GM06990 (cell line): ENCODE results near the gene ADARB2.

Experiments
- DNase-seq: peaks from one replicate; pipeline ENCODE4 v3.0.0-alpha.2; 2011; ENCODE audit not compliant: insufficient read length; ENCODE audit errors: extremely low read depth
- H3K27me3 ChIP-seq: replicated peaks from 2 replicates; pipeline ENCODE4 v1.6.0; 2011; ENCODE audit warnings: low read length; ENCODE audit not compliant: control insufficient read depth, insufficient read depth
- H3K36me3 ChIP-seq: 2 replicates; pipeline ENCODE4 v1.5.1; 2011; ENCODE audit warnings: low read length; ENCODE audit not compliant: control insufficient read depth, insufficient read depth
- H3K4me3 ChIP-seq: replicated peaks from 2 replicates; pipeline ENCODE4 v1.5.1; 2011; ENCODE audit warnings: low read depth, mild to moderate bottlenecking, control low read depth, low read length
- CTCF ChIP-seq: IDR thresholded peaks from 2 replicates; pipeline ENCODE4 v1.5.1; 2011; ENCODE audit warnings: low read length, control low read depth, mild to moderate bottlenecking, inconsistent platforms; ENCODE audit not compliant: insufficient read depth, poor library complexity, severe bottlenecking

ADARB2 gene

GRCh38 chr10:1185911-1186682 lies 551.2 kb downstream of the ADARB2 start:
- no peak overlapping the region for H3K4me3 ChIP-seq
- no peak for DNase-seq
- peaks cover 1% of the 10 kb centered on the region for H3K27me3 ChIP-seq
- TF ChIP-seq CTCF = no peak
- no peaks in the 10 kb centered on the region for H3K36me3 ChIP-seq

- Histone ChIP-seq H3K27me3 (peaks cover 1% of the 10 kb centered on the region), H3K36me3 (no peaks in the 10 kb centered on the region), H3K4me3 (no peak overlapping the region)
- no peak for DNase-seq
- no peak for TF ChIP-seq CTCF
Observed at GRCh38 chr10:1184541-1185430, 552.5 kb downstream of the ADARB2 start.

- no peak for DNase-seq
- no peaks in the 10 kb centered on the region for H3K36me3 ChIP-seq
- no peak overlapping the region for H3K4me3 ChIP-seq
- H3K27me3 ChIP-seq = peaks cover 1% of the 10 kb centered on the region
- no peak for TF ChIP-seq CTCF
Observed at GRCh38 chr10:1183701-1184100, 553.6 kb downstream of the ADARB2 start.

GRCh38 chr10:1183033-1183396 lies 554.3 kb downstream of the ADARB2 start:
- no peak for DNase-seq
- Histone ChIP-seq H3K27me3 (peaks cover 3% of the 10 kb centered on the region), H3K4me3 (no peak overlapping the region), H3K36me3 (no peaks in the 10 kb centered on the region)
- no peak for TF ChIP-seq CTCF

- Histone ChIP-seq H3K4me3 (no peak overlapping the region), H3K27me3 (peaks cover 3% of the 10 kb centered on the region), H3K36me3 (no peaks in the 10 kb centered on the region)
- no peak for DNase-seq
- TF ChIP-seq CTCF = no peak
Observed at GRCh38 chr10:1182280-1183032, 554.9 kb downstream of the ADARB2 start.
